Iris pigment epithelial cell (primary cell): ENCODE results near the gene CLEC16A.
A peak's percentile ranks its signal among the peaks of the same experiment; 100 is the strongest.
"Not testable (repeated sequence)": the region's sequence is repeated elsewhere in the genome, so short reads cannot be mapped to it uniquely, and the experiment has no call there.

Experiments used
- DNase-seq: peaks from one replicate; pipeline ENCODE4 v3.0.0-alpha.2; 2011; ENCODE audit warnings: low read depth

CLEC16A gene

DNA sequence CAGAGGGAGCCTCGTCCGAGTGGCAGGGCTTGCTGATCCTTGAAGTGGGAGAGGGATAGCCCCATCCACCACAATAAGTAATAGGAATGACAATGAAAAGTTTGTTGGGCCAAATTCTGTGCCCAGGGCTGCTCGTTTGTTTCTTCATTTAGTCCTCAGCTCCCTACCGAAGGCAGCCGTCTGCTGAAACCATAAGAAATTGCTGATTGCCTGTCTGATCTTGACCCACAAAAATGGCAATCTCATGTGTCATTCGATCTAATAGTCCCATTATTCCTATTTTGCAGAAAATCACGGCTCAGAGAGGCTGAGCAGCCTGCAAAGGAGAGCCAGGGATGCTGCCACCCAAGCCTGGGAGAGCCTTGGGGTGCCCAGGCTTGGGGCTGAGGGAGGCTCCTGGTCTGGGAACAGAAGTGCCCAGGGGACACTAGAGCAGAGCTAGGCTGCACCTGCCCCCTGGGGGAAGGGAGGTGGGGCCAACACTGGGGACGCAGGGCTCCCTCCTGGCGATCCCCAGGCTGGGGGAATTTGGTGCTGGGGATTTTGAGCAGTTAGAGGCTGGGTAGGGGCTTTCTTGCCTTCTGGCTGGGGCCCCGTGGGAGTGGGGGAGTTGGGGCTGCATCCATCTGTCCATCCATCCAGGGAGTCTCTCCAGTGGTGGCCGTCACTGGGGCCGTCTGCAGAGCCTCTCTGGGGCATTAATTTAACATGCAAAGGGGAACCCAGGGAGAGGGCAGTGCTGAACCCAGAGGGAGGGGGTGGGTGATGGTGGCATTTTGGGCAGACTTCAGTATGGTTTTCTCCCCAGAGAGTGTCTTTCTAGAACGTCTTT lies 258.1 kb downstream of the CLEC16A start:
- DNase-seq, result peak; percentile 53

DNA sequence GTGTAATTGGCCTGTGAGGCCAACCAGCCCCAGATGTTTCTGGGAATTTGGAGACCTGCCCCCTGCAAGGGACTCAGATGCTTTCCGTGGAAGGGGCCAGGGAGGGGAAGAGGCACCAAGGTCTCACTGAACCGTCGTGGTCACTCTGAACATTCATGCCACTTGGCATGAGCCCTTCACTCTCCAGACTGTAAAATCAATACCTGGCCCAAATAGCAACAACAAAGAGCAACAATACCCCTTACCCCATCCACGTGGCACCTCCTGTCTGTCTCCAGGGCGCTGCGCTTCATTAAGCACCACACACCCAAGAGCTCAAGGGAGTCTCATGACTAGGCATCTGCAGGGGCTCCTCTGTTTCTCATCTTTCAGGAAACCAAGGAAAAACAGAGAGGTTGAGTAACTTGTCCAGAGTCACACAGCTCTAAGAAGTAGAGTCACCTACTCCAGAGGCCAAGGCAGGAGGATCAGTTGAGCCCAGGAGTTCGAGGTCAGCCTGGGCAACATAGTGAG lies 258.8 kb downstream of the CLEC16A start:
- DNase-seq, result no peak

DNA sequence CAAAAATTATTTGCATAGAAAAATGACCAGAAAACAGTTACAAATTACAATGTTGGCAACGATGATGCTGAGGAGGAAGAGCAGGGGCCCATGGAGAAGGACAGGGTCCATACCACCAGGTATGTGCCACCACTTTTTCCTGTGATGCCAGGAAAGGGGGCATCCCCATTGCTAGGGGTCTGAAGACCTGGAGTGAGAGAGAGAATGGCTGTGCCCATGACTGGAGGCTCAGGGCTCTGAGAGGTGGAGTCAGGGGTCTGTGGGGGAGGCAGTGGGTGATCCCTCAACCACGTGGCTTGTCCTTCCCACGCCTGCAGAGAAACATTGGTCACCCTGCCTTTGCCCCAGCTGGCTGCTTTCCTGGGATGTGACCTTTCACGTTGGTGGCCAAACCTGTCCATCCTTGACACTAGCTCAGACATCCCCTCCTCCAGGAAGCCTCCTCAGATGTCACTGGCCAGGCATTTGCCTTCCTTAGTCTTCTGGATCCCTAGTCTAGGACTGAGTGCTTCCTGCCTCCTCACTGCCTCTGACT lies 260.2 kb downstream of the CLEC16A start:
- DNase-seq, result no peak

DNA sequence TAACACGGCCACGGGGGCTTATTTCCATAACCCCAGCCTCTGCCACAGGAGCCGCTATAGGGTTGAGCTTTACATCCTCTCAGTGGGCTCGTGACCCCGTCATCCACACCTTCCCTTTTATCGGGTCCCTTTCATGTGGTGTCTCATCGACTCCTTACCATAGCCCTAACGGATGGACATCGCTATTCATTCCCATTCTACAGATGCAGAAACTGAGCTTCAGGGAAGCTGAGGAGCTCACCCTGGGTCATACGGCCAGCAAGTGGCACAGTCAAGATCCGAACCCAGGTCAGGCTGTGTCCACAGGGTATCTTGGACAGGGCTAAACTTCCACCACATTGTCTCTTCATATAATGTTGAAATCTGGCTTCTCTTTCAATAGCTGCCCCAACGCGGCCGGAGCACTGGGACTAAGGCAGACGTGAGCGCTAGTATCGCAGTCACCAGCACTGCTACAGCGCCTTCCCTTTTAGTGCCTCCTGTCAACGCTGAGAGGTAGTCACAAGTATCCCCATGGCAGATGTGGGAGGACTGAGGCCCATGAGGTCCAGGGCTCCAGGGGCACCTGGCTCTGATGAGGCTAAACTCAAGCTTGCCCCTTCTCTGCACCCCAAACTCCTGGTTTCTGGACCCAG lies 260.8 kb downstream of the CLEC16A start:
- DNase-seq, result no peak

DNA sequence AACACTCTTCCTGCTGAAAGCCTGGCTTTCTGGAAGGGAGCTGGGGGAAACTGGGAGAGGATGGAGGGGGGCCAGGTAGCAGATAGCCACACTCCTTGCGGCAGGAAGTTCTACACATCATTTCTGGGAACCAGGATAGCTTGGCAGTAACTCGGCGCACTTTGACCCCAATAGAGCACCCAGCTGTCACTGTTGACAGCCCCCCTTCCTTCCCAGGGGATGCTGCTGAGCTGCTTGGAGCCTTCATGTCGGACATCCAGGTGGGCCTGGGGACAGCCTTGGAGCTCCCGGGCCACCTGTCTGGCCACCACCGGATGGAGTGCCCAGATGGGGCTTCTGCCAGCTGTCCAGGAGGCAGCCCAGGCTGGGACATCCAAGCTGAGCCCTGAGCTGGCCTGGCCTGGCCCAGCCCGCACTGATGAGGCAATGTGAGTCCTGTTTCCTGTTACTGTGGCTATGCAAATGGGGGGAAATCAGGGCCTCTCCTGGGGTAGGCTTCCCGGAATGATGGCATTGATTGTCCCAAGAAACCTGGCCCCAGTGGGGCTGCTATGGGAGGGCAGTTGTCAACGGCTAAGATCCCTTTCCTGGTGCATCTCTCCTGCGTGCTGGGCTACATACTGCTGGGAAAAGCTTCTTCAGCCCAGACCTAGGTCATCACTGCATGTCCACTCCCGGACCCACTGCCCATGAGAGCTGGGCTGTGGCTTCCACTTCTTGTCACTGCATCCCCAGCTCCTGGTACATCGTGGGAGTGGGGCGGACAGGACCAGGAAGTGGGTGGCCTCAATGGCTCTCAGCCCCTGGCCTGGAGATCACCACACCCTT lies 261.6 kb downstream of the CLEC16A start:
- DNase-seq, result peak; percentile 22

DNA sequence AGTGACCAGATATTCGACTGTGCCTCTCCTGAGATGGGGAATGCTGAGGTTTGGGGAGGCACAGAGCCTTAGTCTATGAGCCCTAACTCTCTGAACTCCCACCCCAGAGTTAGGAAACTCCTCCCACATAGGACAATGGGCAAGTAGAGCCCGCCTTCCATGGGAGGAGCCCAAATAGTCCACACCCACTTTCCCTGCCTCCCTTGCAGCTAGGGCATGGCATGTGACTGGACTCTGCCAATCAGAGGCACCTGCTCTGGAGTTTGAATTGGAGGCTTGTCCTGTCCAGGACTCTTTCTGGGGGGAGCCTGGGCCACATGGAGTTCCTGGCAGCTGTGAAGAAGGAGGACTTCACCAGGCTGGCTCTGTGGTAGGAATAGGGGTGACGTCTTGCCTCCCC lies 263.3 kb downstream of the CLEC16A start:
- no peak for DNase-seq

DNA sequence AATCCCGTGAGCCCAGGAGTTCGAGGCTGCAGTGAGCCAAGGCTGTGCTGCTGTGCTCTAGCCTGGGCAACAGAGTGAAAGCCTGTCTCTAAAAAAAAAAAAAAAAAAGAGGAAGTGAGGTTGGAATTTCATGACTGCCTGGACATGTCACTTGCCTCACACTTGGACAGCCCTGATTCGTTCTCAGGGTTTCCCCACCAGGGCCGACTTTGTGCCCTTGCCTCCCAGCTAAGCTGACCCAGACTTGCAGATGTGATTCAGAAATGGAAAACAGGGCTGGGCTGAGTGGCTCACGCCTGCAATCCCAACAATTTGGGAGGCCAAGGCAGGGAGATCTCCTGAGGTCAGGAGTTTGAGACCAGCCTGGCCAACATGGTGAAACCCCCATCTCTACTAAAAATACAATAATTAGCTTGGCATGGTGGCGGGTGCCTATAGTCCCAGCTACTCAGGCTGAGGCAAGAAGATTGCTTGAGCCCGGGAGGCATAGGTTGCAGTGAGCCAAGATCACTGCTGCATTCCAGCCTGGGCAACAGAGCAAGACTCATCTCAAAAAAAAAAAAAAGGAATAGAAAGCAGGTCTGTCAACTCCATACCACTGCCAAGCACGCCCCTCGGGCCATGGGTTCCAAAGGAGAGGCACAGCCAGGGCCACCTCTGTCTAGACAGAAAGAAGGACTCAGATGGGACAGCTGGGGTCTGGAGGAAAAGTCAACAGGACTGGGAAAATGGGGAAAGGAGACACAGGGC lies 264.7 kb downstream of the CLEC16A start:
- DNase-seq, result no peak

DNA sequence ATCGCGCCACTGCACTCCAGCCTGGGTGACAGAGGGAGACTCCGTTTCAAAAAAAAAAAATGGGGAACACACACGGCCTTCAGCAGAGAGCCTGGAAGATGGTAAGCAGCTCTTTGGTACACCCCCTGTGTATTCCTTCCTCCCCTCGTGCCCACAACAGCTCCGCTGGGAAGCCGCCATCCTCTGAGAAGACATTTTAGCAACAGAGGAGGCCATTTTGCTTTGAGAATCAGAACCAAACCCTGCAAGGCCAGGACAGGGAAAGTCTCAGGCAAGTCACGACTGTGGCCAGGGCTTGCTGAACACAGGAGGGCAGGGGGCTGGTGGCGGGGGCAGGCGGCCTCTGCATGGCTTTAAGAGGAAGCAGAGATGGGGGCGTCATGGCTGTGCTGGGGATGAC lies 265.9 kb downstream of the CLEC16A start:
- DNase-seq, result no peak

DNA sequence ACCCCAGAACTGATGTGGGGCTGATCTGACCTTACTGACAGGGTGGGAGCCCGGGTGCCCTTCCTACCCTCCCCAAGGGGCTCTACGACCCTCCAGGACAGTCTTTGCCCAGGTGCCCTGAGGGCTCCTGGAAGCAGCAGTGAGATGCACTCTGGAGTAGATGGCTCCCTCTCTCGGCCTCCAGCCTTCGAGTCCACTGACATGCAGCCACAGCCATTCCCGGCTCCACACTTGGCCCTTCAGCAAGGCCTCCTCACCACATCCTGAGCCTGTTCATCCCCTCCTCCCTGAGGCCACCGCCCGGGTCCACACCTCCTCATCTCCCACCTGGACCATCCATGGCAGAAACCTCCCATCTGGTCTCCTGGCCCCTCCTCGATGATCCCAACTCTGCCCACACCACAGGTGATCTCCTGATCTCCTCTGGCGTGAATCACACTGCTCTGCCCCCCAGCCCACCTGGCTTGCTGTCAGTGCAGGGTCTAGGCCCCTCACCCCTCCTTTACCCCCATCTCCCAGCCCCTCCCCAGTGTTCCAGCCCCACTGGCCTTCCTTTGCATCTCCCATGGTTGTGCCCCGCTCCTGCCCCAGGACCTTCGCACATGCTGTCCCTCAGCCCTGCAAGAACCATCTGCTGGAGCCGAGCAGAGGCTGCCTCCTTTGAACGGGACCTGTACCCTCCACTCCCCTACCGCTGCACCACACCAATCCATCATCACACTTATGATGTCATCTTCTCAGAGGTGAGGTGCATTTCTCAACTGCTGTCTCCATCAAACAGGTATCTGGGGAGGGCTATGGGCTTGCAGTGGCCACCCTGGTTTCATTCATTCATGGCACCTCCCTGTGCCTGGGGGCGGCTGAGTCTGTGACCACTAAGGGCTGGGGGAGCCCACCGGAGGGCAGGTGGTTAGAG lies 267.0 kb downstream of the CLEC16A start:
- DNase-seq, result no peak

DNA sequence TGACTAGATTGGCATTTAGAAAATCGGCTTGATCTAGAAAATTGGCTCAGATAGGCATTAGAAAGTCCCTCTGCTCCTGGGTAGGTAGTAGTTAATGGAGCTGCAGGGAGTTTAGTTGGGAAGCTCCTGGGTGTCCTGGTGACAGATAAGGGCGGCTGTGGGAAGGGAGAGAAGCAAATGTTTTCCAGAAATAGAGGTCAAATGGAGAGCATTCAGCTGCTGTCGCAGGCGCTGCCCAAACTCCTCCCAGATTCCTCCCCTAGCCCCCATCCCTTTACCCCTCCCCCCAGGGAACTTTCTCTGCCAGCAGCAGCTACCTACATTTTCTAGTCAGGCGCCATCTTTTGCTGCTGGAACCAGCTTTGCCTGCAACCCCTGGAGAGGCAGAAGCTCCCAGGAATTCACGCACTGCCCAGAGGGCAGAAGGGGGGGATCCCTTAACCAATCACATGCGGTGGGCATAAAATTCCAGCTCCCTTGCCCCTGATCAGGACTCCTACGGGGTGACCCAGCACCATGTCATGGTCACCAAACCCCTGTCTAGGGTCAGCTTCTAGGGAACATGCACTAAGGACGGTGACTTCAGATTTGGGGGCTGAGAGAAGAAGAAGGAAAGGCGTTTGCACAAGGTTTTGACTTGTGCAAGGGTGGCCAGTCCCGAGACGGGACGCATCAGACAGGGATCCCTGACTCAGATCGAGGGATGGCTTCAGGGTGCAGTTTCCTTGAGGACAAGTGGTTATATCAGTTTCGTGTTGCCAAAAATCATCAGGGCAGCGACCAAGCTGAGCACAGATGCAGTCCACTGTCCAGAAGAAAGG lies 267.8 kb downstream of the CLEC16A start:
- DNase-seq, result no peak

DNA sequence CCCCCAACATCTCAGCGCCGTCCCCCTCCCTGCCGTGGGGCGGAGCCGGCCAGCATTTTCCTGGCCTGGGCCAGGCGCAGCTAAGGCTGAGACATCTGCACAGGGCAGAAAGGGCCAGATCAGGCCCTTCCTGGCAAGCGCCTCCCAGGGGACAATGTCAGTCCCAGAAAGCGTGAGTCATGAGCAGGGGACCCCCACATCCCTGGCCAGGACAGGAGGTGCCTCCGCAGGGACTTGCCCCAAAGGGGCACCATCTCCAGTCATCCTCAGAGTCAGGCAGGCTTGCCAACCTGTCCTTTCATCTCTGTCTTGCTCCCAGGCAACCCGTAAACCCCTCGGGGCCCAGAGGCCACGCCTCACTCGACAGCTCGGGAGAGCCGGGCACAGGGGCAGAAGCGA lies 268.4 kb downstream of the CLEC16A start:
- DNase-seq, result no peak

DNA sequence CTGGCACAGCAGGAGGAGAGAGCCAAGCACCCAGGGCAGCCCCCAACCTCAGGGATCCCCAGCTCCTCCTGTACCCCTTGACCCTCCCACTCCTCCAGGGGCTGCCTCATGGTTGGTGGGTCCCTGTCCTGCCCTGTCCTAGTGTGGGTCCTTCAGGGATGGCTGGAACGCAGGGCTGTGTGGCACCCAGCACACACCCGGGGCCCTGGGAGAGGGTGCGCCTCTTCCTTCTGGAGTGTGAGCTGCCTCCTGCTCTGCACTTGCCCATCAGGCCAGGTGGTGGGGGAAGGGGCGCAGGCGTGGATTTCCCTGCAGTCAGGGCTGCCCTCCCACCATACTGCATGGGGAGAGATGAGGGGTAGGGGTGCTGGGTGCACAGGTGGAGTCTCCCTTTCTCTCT lies 269.0 kb downstream of the CLEC16A start:
- DNase-seq, result no peak

DNA sequence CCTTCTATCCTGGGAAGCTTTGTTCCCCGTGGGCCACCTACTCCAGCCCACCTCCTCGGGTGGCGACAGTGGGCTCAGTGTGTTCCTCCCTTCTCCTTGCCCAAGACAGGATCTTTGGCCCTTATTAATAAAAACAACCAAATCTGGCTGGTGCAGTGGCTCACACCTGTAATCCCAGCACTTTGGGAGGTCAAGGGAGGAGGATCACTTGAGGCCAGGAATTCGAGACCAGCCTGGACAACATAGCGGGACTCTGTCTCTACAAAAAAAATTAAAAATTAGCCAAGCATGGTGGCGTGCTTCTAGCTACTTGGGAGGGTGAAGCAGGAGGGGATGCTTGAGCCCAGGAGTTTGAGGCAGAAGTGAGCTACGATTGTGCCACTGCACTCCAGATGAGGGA lies 269.4 kb downstream of the CLEC16A start:
- DNase-seq, result no peak

DNA sequence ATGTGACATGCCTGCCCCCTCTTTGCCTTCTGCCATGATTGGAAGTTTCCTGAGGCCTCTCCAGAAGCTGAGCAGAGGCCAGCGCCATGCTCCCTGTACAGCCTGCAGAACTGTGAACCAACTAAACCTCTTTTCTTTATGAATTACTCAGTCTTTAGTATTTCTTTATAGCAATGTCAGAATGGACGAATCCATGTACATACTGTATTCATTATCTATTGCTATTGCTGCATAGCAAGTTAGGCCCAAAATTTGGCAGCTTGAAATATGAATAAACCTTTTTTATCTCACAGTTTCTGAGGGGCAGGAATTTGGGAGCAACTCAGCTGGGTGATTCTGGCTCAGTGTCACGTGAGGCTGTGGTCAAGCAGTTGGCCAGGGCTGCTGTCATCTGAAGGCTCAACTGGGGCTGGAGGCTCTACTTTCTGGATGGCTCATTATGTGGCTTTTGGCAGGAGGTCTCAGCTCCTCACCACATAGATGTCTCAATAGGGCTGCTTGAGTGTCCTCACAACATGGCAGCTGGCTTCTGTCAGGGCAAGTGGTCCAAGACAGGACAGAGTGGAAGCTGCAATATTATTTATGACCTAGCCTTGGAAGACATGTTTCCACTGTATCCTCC lies 271.7 kb downstream of the CLEC16A start:
- DNase-seq, result no peak

DNA sequence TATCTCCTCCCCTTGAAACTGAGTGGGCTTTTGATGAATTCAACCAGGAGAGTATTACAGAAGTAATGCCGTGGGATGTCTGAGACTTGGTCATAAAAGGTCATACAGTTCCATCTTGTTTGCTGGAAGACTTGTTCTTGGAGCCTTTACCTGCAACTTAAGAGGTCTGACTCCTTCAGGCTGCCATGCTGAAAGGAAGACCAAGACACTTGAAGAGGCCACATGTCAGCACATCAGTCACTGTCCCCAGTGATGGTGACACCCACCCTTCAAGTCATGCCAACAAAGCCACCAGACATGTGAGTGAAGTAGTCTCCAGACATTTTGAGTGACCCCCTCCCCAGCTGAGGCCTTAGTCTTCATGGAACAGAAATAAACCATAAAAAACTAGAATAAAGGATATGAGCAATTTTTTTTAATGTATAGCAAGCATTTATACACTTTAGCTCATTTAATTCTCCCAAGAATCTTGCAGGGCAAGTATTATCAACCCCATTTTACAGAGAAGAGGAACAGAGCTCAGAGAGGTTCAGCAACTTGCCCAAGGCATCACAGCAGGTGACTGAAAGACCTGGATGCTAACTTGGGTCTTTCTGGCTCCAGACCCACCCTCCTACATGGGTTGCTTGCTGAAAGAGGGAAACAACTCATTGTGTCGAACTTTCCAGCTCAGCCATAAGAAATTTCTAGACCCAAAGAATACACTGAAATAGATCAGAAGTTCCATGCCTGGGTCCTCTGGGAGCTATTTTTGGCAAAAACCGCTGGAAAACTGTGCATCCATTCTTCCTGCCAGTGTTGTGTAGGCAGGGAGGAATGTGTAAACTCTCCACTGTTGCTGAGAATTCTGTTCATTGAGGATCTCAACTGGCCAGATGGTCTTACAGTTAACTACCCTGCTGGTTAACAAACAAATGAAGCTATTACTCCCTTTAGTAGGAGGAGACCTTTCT lies 273.6 kb downstream of the CLEC16A start:
- no peak for DNase-seq

DNA sequence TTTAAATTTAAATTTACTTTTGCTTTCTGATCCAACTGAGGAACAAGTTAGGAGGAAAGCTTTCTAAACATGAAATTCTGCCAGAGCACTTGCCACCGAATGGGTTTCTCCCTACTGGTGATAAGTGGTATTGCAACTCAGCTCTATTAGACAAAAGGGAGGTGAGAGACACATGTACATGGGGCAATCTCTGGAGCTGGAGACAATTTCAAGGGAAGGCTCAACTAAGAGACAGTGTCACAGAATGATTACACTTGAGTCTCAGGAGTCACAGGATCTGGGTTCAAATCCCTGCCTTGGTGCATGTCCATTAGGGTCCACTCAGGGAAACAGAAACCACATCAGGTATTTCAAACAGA lies 274.2 kb downstream of the CLEC16A start:
- no peak for DNase-seq

DNA sequence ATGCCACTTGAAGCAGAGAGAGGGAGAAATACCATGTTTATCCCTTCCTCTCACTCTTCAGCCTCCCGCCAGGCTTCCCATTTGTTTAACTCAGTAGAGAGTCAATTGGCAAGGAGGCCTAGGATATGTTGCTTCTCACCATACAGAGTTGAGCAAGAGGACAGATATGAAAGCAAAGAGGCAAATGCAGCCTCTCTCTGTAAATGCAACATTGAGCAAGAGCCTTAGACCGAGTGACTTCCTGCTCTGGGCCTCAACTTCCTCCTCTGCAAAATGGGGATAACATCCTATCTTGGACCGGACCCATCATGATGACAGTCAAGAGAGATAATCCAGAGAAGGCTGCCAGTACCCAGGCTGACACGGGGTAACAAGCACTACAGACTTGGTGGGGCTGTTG lies 274.8 kb downstream of the CLEC16A start:
- peak; percentile 17 for DNase-seq

DNA sequence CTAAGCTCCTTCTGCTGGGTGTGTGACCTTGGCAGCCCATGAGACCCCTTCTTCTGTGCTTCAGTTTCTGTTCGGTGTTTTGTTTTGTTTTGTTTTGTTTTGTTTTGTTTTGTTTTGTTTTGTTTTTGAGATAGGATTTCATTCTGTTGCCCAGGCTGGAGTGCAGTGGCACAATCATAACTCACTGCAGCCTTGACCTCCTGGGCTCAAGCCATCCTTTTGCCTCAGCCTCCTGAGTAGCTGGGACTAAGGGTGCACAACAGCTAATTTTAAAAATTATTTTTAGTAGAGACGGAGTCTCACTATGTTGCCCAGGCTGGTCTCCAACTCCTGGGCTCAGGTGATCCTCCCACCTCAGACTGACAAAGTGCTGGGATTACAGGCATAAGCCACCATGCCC lies 276.1 kb downstream of the CLEC16A start:
- not testable (repeated sequence) for DNase-seq
